Myocyte (in vitro differentiated cells): ENCODE data around the gene CALR3. TPM values are rescaled to one million over a fixed set of nuclear protein-coding genes. Genes with fewer than 3 reads are reported as not detected.
"Not testable (repeated sequence)": the region's sequence is repeated elsewhere in the genome, so short reads cannot be mapped to it uniquely, and the experiment has no call there.

ENCODE experiments used
- DNase-seq: peaks from one replicate; pipeline ENCODE4 v3.0.0-alpha.2; 2012; ENCODE audit warnings: low read depth
- total RNA-seq: library from RNA; depleted of rRNA; stranded (reverse); fragments of >200 nt; gene quantifications from 2 replicates; pipeline ENCODE4 v1.2.3, GENCODE V29; 2014

CALR3 gene
- total RNA-seq, 1 donor from 2014 or later, result not detected

GRCh38 chr19:16524991-16525734 lies 29.2 kb upstream of the CALR3 start:
- DNase-seq, result no peak

DNA sequence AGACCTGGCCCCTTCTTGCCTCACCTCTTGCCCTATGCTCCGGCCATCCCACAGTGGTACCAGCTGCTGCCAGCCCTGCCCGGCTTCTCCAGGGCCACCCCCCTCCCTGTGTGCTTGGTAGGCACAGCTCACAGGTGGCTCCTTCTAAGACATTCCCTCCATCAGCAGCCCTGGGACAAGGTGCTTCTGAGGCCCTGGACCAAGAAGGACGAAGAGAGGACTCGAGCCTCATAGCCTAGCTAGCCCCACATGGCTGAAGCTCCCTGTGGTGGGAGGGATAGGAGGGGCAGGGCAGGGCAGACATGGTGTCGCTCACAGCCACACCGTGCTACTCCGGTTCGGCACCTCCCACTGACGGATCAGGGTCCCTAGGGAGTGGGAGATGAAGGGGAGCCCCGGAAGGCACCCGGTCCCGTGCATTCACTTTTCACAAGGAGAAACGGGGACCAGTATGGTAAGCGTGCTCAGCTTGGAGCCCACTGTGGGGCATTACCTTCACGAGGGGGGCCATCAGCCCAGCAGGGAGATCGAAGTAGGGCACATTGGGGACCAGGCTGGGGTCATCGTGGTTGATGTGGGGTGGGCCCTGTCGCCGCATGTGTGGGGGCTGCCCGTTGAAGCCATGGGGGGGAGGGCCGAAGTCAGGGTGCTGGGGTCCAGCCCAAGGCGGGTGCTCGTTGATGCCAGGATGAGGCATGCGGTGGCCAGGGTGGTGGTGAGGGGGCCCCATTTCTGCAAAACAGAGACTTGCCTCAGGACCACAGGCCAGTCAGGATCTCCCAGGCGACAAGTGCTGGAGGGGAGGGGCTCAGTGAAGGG lies 26.8 kb upstream of the CALR3 start:
- no peak for DNase-seq

DNA sequence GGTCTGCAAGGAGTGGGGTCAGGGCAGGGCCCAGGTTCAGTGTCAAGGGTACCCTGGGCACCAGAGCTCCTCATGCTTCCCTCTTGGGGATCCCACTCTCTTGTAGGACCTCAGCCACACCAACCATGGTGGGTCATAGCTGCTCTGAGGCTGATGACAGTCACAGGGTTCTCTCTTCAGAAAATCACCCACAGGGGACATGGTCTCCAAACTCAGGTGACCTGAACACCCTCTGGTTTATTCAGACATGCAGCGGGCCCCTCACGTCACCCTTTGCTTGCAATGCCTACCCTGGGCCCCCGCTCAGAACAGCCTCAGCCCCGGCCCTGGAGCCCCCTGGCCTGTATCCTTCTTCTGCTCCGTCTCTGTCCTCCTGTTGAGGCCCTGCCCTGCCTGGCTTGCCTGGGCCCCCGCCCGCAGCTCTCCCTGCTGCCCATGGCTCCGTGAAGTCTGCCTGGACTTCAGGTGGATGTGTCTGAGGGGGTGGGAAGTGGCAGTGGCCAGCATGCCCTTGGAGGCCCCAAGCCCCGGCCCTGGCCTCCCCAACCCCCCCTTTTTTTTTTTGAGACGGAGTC lies 25.8 kb upstream of the CALR3 start:
- no peak for DNase-seq

DNA sequence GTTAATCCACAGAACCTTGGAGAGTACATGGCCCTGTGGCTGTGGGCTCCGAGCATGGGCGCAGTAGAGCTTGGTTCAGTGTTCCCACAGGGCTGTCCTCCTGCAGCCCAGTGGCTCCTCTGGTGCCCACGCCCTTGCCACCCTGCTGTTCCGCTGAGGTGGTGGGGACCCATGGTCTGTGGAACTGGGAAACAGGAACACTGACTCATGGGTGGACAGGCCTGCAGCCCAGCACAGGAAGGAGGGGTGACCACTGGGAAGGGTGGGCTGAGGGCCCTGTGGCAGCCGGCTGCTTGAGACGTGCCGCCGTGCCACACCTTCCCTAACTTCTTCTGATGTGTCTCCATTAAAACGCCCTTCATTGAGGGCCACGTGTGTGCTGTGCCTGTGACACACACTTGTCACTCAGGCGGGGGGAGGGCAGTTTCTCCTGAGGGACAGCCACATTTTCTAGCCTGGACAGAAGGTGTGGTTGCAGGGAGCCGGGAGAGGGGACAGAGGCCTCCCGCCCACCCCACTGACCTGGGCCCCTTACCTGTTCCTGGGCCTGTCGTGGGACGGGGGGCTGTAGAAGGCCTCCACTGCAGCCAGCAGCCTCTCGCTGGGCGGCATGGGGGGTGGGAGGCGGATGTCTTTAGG lies 25.1 kb upstream of the CALR3 start:
- DNase-seq, result no peak

DNA sequence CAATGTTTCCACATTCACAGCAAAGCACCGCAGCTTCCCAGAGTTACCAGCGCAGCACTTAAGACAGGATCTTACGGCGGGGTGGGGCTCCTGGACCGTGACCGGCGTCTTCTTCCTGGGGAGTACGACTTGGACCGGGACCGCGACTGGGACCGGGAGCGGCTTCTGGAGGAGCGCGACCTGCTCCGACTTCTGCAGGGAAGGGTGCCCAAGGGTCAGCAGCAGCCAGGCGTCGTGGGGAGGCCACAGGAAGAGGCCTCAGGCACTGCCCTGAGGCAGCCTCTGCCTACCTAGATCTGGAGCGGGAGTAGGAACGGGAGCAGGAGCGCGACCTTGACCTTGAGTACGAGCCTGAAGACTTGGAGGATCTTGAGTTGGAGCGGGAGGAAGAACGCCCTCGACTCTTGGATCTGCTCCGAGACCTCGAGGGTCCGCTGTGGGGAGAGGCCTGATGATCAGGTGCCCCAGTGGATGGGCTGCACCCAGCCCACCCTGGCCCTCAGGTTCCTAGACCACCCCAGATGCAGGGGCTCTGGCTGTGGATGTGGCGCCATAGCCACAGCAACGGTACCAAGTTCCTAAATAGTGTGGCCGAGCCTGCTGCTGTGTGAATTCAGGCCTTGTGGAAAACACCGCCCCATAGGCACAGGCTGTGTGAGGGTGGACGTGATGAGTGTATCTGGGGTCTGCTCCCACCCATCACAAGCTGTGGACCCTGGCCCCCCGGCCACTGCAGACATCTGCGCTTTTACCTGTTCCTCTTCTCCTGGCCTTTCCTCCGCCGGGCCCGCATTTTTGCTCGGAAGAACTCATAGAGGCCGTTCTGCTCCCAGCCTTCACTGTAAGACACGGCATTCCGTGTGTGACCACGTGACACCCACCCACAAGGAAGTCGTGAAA lies 24.4 kb upstream of the CALR3 start:
- DNase-seq, result no peak

GRCh38 chr19:16519230-16519687 lies 23.3 kb upstream of the CALR3 start:
- no peak for DNase-seq

DNA sequence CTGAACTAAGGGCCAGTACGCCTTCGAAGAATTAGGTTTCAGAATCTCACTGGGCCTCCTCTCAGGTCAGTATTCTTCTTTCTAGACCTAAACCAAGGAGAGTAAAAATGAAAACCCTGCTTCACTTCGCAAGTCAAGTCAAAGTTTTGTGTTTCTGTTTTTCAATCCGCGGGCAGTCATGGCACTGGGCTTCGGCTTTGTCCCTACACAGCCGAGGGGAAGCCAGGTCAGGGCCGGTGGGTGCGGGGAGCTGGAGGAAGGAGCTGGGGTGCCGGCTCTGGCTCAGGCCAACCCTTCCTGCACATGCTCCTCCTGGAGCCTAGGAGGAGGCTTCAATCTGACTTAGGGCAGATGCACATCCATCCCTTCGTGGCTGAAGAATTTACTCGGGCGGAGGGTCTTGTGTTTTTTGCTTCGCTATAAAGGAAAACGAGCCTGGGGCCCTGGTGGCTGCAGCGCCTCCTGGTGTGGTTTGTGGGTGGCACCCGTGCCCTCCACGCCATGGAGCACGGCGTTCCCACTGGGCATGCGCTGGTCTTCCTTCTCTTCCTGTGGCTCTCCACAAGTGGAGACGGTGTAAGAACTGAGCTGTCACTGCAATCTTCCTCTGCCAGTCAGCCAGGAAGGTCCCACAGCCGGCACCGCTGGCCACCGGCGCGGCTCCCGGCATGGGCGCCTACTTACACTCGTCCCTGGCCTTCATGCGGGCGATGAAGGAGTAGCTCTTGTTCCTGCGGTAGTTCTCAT lies 22.7 kb upstream of the CALR3 start:
- DNase-seq, result no peak

- no peak for DNase-seq
These were observed 22.1 kb upstream of the CALR3 start for GRCh38 chr19:16518061-16518460.

DNA sequence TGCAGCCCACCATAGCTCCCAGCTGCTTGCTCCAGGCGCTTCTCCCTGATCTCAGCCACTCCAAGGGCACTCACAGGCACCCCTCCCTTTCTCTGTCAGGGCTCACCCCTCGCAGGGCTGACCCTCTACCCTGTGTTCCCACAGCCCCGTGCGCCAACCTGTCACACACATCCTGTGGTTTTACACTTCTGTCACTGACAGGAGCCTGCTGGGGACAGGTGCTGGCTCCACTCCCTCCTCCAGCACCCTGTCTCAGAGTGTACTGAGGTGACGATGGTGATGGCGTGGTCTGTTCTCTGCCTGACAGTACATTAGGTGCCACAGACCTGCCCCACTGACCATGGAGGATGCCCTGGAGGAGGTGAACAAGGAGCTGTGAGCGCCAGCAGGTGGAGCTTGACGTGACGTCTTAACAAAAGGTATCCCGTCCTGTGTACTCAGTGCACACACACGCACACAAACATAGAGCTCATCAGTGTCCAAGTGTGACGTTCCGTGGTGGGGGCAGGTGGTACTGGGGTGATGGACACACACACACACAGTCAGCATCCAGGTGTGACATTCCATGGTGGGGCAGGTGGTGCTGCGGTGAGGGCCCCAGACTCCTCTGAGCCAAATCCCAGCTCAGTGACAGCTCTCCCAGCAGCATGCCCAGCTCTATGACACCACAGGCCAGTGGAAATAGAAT lies 21.1 kb upstream of the CALR3 start:
- peak; percentile 20 for DNase-seq

DNA sequence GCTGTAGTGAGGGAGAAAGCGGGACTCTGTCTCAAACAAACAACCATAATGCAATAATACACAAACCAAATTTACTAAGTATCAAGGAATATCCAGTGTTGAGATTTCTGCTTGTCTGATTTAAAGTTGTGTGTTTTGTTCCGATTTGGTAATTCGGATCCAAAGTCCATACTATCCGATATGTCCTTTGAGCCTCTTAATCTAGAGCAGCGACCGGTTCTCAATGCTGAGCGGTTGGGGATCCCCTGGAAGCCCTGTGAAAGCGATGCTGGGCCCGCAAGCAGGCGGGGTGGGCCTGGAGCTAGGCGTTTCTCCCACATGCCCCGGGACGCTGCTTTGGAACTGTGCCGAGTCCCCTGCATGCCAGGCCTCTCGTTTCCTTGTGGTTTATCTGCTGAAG lies 20.4 kb upstream of the CALR3 start:
- DNase-seq, result no peak

DNA sequence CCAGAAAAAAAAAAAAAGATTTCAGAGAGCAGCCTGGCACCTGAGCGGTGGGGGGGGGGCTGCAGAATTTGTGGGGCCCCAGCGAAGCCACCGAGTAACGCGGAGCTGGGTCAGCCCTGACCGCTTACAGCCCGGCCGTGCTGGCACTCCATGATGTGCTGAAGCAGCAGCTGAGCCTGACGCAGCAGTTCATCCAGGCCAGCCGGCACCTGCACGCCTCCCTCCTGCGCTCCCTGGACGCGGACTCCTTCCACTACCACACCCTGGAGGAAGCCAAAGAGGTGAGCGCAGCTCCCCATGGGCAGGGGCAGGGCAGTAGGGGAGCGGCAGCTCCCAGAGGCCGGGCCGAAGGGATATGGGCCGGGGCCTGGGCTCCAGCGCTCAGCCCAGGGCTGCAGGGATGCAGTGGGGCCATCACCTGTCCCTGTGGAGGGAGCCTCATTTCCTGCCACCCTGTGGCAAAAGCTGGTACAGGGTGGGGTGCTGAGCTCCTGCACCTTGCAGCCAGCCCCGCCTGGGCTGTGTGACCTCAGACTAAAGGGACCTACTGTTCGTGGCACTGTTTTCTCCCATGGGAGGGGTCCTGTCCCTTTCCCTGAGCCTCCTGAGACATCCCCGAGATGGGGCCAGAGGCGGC lies 18.5 kb upstream of the CALR3 start:
- no peak for DNase-seq

DNA sequence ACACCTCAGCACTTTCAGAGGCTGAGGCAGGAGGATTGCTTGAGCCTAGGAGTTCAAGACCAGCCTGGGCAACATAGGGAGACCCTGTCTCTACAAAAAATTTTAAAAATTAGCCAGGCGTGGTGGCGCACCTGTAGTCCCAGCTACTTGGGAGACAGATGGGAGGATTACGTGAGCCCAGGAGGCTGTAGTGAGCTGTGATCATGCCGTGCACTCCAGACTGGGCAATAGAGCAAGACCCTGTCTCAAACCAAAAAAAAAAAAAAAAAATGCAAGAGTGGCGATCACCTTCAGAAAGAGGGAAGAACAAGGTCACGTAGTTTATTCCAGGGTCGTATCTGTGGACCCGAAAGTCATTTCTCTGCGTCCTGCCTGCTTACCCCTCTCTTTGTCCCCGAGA lies 16.6 kb upstream of the CALR3 start:
- DNase-seq, result not testable (repeated sequence)

DNA sequence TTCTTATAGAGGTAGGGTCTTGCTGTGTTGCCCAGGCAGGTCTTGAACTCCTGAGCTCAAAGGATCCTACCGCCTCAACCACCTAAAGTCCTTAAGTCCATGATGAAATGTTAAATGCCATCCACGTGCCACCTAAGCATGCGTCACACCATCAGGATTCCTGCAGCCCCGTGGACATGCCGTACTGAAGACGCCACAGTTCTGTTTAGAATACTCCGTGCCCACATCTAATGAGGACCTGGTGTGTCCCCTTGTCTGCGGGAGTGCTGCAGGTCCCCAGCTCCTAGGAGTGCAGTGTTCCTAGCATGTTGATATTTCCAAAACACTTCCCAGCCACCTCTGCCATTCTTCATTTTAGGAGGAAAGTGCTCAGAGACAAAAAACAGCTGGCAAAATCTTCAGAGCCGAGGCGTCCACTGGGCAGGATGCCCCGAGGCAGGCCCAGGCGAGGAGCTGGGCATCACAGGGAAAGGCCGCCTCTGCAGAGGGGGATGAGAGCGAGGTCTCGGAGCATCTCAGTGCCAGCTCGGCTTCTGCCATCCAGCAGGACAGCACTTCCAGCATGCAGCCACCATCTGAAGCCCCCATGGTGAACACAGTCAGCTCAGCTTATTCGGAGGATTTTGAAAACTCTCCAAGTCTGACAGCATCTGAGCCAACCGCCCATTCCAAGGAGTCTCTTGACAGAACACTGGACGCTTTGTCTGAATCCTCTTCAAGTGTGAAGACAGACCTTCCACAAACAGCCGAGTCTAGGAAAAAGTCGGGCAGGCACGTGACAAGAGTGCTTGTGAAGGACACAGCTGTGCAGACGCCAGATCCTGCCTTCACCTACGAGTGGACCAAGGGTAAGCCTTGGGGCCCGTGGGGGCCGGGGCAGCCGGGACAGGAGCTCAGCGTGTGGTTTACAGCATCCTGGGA lies 13.4 kb upstream of the CALR3 start:
- DNase-seq, result no peak

DNA sequence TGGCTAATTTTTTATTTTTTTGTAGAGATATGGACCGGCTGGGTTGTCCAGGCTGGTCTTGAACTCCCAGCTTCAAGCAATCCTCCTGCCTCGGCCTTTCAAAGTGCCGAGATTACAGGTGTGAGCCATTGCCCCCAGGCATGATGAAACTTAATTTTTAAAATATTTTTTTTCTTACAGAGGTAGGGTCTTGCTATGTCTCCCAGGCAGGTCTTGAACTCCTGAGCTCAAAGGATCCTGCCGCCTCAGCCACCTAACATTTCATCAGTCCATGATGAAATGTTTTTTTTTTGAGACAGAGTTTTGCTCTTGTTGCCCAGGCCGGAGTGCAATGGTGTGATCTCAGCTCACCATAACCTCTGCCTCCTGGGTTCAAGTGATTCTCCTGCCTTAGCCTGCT lies 12.6 kb upstream of the CALR3 start:
- no peak for DNase-seq

GRCh38 chr19:16506961-16507360 lies 11.0 kb upstream of the CALR3 start:
- no peak for DNase-seq

GRCh38 chr19:16506161-16506560 lies 10.2 kb upstream of the CALR3 start:
- not testable (repeated sequence) for DNase-seq

DNA sequence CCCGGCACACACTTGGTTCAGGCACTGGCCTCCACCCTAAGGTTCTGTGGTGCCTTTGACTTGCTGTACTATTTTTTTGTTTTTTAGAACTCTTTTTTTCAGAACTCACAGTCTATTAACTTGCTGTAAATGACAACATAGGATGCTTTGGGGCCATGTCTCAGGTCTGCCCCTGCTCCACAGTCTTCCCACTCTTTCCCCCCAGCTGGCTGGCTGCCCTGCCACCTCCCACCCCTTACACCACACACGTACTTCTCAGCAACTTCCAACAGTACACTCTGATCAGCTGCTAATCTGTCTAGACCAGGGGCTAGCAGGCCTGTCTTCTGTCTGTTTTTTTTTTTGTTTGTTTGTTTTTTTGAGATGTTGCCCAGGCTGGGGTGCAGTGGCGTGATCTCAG lies 8.3 kb upstream of the CALR3 start:
- DNase-seq, result no peak

DNA sequence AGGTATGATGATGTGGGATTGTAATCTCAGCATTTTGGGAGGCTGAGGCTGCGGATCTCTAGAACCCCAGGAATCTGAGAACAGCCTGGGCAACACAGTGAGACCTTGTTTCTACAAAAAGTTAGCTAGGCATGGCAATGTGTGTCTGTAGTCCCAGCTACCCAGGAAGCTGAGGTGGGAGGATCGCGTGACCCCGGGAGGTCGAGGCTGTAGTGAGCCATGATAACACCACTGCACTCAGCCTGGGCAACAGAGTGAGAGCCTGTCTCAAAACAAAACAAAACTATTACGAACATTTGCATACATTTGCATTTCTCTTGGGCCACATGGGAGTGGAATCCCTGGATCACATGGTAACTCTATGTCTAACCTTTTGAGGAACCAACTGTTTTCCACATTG lies 1.9 kb upstream of the CALR3 start:
- no peak for DNase-seq
